HG02798 (cell line): ENCODE measurements around the gene MADCAM1.

Experiments
- ATAC-seq: cut with Tn5 transposase; IDR thresholded peaks from one replicate; pipeline ENCODE4 v1.9.1; 2021; ENCODE audit warnings: mild to moderate bottlenecking; ENCODE audit not compliant: unreplicated experiment, poor library complexity

MADCAM1 gene

GRCh38 chr19:547836-548720, 51.8 kb downstream of the MADCAM1 start:
- no peak for ATAC-seq

GRCh38 chr19:548886-549830, 52.9 kb downstream of the MADCAM1 start:
- no peak for ATAC-seq

DNA sequence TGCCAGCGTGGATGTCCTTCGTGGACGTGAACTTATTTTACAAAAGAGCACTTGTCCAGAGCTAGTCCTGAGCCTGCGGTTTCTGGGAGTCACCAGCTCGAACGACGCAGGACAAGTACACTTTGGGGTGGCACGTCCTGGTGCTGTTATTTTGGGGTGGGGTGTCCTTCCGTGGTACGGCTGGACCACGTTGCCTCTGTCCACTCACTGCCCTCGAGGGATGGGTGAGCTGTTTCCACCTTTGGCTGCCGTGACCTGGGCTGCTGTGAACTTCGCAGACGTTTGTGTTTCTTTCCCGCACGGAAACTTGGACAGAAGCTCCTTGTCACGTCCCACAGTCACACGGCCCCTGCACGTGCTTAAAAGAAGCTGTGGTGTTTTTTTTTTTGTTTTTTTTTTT, 58.5 kb downstream of the MADCAM1 start:
- no peak for ATAC-seq
